ENCODE measurements around the gene WDR43. TPM values are rescaled to one million over a fixed set of nuclear protein-coding genes. Genes with fewer than 3 reads are reported as not detected.

Gene WDR43
- total and polyA plus RNA-seq, 9 of the 15 experiments (the other 6 are each of a cell fraction or from before 2014, with no cell fraction given): 34.6 to 197 (median 105) TPM

GRCh38 chr2:28974252-28974651 lies 79.8 kb downstream of the WDR43 start:
- Histone ChIP-seq H3K4me1 (replicated peaks in 1 of 2; ENCODE audit: control insufficient read depth in 2 of 2, insufficient read depth in 2 of 2, low read length in 2 of 2) (no peaks in the 10 kb centered on the region; a peak in 1 of 5 replicates), H2AFZ (ENCODE audit: low read depth, low read length) (no peak overlapping the region), H3K9me1 (ENCODE audit: control insufficient read depth, insufficient read depth, low read length) (no peaks in the 10 kb centered on the region), H3K4me3 (no peak overlapping the region), H3K79me2 (ENCODE audit: control insufficient read depth, insufficient read depth, low read length) (no peaks in the 10 kb centered on the region), H3K9me3 (replicated peaks; ENCODE audit: control insufficient read depth, insufficient read depth, low read depth, low read length) (no peaks in the 10 kb centered on the region), H3K4me2 (ENCODE audit: insufficient read depth, low read length) (no peak overlapping the region), H3K36me3 (ENCODE audit: control insufficient read depth, insufficient read depth, low read length) (no peaks in the 10 kb centered on the region), H3K27me3 (ENCODE audit: control insufficient read depth in 2 of 2, insufficient read depth in 2 of 2, low read length in 2 of 2) (peaks cover 2 to 34% of the 10 kb centered on the region in 2 experiments; a peak in 3 of 5 replicates), H3K9ac (ENCODE audit: insufficient read depth in 1 of 2, low read depth in 2 of 2, low read length in 2 of 2) (no peak overlapping the region), H4K20me1 (replicated peaks; ENCODE audit: control insufficient read depth, insufficient read depth, low read length) (no peaks in the 10 kb centered on the region), H3K27ac (ENCODE audit: extremely low read depth, low read depth, low read length) (no peak overlapping the region)
- intact Hi-C loops (cut with micrococcal nuclease): no loop called here
- FAIRE-seq: no peak
- POLR2A ChIA-PET: no interaction called here
- no peak for TF ChIP-seq CHD4 (IDR thresholded peaks at IDR 0.05; ENCODE audit: insufficient read depth, insufficient replicate concordance, low read depth, low read length, poor library complexity, severe bottlenecking)
- DNase-seq (ENCODE audit: extremely low read depth in 1 of 4, low spot score in 3 of 4): no peak
- no peak for ATAC-seq
- 0% methylated on average over 4 of the region's 4 CpGs for WGBS (ENCODE audit: insufficient coverage, low coverage, missing lambda C conversion rate)
- no TSS peak for BruUV-seq (replicated peaks)
- in situ Hi-C loops (cut with MboI): loop anchor here (25.0 kb wide), 1 partner anchor 1088 kb away; no protein-coding TSS in a partner anchor
- CTCF ChIA-PET (ENCODE audit: low intra/inter-chr PET ratio): no interaction called here

DNA sequence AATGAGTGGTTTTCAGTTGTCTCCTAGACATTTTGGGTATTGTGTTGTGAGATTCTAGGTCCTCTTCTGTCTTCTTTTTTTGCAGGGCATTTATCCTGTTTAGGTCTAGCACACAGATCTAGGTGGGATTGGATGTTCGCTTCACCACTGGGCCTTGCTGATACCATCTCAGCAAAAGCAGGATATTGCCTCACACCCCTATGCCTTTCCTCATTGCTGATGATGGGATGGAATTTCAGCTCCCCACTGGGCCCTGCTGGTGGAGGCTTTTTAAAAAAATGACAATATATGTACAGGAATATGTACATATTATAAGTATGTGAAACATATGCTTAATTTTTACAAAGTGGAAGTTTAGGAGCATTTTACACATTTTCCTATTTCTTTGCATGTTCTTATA lies 81.2 kb downstream of the WDR43 start:
- no peaks in the 10 kb centered on the region for H3K9me1 ChIP-seq (ENCODE audit: control insufficient read depth, insufficient read depth, low read length)
- no peaks in the 10 kb centered on the region; a peak in 1 of 5 replicates for H3K4me1 ChIP-seq (replicated peaks in 1 of 2; ENCODE audit: control insufficient read depth in 2 of 2, insufficient read depth in 2 of 2, low read length in 2 of 2)
- DNase-seq (ENCODE audit: extremely low read depth in 1 of 4, low spot score in 3 of 4) (no peak), FAIRE-seq (no peak), ATAC-seq (no peak)
- 0% methylated on average over 1 of the region's 1 CpG for WGBS (ENCODE audit: insufficient coverage, low coverage, missing lambda C conversion rate)
- H4K20me1 ChIP-seq (replicated peaks; ENCODE audit: control insufficient read depth, insufficient read depth, low read length): no peaks in the 10 kb centered on the region
- intact Hi-C loops (cut with micrococcal nuclease): no loop called here
- ChIA-PET CTCF (ENCODE audit: low intra/inter-chr PET ratio) (no interaction called here), POLR2A (no interaction called here)
- no peak overlapping the region for H3K4me2 ChIP-seq (ENCODE audit: insufficient read depth, low read length)
- H2AFZ ChIP-seq (ENCODE audit: low read depth, low read length): no peak overlapping the region
- no peak overlapping the region for H3K4me3 ChIP-seq
- BruUV-seq (replicated peaks): no TSS peak
- no peak overlapping the region for H3K9ac ChIP-seq (ENCODE audit: insufficient read depth in 1 of 2, low read depth in 2 of 2, low read length in 2 of 2)
- no peaks in the 10 kb centered on the region for H3K9me3 ChIP-seq (replicated peaks; ENCODE audit: control insufficient read depth, insufficient read depth, low read depth, low read length)
- peaks cover 4 to 37% of the 10 kb centered on the region in 2 experiments; a peak in 3 of 5 replicates for H3K27me3 ChIP-seq (ENCODE audit: control insufficient read depth in 2 of 2, insufficient read depth in 2 of 2, low read length in 2 of 2)
- H3K79me2 ChIP-seq (ENCODE audit: control insufficient read depth, insufficient read depth, low read length): no peaks in the 10 kb centered on the region
- H3K27ac ChIP-seq (ENCODE audit: extremely low read depth, low read depth, low read length): no peak overlapping the region
- no peaks in the 10 kb centered on the region for H3K36me3 ChIP-seq (ENCODE audit: control insufficient read depth, insufficient read depth, low read length)
- TF ChIP-seq RAD51 (IDR thresholded peaks at IDR 0.05; ENCODE audit: borderline replicate concordance, low read depth) (no peak), HMGXB4 (CRISPR knock-in tag; IDR thresholded peaks at IDR 0.05) (no peak), CEBPB (tag; IDR thresholded peaks at IDR 0.05) (peak; percentile 16; the same call in 1 of the 2 replicates)
- TF ChIP-seq, protein P1, sequence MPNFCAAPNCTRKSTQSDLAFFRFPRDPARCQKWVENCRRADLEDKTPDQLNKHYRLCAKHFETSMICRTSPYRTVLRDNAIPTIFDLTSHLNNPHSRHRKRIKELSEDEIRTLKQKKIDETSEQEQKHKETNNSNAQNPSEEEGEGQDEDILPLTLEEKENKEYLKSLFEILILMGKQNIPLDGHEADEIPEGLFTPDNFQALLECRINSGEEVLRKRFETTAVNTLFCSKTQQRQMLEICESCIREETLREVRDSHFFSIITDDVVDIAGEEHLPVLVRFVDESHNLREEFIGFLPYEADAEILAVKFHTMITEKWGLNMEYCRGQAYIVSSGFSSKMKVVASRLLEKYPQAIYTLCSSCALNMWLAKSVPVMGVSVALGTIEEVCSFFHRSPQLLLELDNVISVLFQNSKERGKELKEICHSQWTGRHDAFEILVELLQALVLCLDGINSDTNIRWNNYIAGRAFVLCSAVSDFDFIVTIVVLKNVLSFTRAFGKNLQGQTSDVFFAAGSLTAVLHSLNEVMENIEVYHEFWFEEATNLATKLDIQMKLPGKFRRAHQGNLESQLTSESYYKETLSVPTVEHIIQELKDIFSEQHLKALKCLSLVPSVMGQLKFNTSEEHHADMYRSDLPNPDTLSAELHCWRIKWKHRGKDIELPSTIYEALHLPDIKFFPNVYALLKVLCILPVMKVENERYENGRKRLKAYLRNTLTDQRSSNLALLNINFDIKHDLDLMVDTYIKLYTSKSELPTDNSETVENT (CRISPR knock-in tag; IDR thresholded peaks at IDR 0.05): no peak
- in situ Hi-C loops (cut with MboI): no loop called here
